Measurements from ENCODE around the gene NR3C1.

The NR3C1 gene

GRCh38 chr5:143362664-143363227 is 40.7 kb downstream of the NR3C1 start:
- no peak for DNase-seq (ENCODE audit: low read depth in 2 of 2)

- DNase-seq (ENCODE audit: low read depth in 2 of 2) = no peak
Observed at GRCh38 chr5:143361438-143361837, 42.0 kb downstream of the NR3C1 start.

- no peak for DNase-seq (ENCODE audit: low read depth in 2 of 2)
Observed at GRCh38 chr5:143360755-143361154, 42.7 kb downstream of the NR3C1 start.

- no peak for DNase-seq (ENCODE audit: low read depth in 2 of 2)
Observed at GRCh38 chr5:143359869-143360268, 43.6 kb downstream of the NR3C1 start.

- no peak for DNase-seq (ENCODE audit: low read depth in 2 of 2)
Observed at GRCh38 chr5:143356855-143357583, 46.5 kb downstream of the NR3C1 start.

GRCh38 chr5:143355710-143356109 is 47.8 kb downstream of the NR3C1 start:
- DNase-seq (ENCODE audit: low read depth in 2 of 2) = peak; percentile 84 to 85

GRCh38 chr5:143354025-143354424 is 49.5 kb downstream of the NR3C1 start:
- no peak for DNase-seq (ENCODE audit: low read depth in 2 of 2)

GRCh38 chr5:143352691-143353090 is 50.8 kb downstream of the NR3C1 start:
- DNase-seq (ENCODE audit: low read depth in 2 of 2) = no peak

GRCh38 chr5:143350751-143351602 is 52.5 kb downstream of the NR3C1 start:
- peak; percentile 69 to 72 for DNase-seq (ENCODE audit: low read depth in 2 of 2)

GRCh38 chr5:143350341-143350740 is 53.1 kb downstream of the NR3C1 start:
- DNase-seq (ENCODE audit: low read depth in 2 of 2) = no peak

- no peak for DNase-seq (ENCODE audit: low read depth in 2 of 2)
Observed at GRCh38 chr5:143349177-143349576, 54.3 kb downstream of the NR3C1 start.

GRCh38 chr5:143347698-143348344 is 55.7 kb downstream of the NR3C1 start:
- DNase-seq (ENCODE audit: low read depth in 2 of 2) = no peak

- no peak for DNase-seq (ENCODE audit: low read depth in 2 of 2)
Observed at GRCh38 chr5:143347046-143347445, 56.4 kb downstream of the NR3C1 start.

GRCh38 chr5:143345671-143346440 is 57.6 kb downstream of the NR3C1 start:
- no peak for DNase-seq (ENCODE audit: low read depth in 2 of 2)

GRCh38 chr5:143343042-143343441 is 60.4 kb downstream of the NR3C1 start:
- DNase-seq (ENCODE audit: low read depth in 2 of 2) = no peak

- no peak for DNase-seq (ENCODE audit: low read depth in 2 of 2)
Observed at GRCh38 chr5:143342607-143343006, 60.9 kb downstream of the NR3C1 start.

GRCh38 chr5:143341807-143342570 is 61.5 kb downstream of the NR3C1 start:
- DNase-seq (ENCODE audit: low read depth in 2 of 2) = peak in 1 of 2 experiments; percentile 18

GRCh38 chr5:143340891-143341685 is 62.4 kb downstream of the NR3C1 start:
- no peak for DNase-seq (ENCODE audit: low read depth in 2 of 2)

- DNase-seq (ENCODE audit: low read depth in 2 of 2) = no peak
Observed at GRCh38 chr5:143338658-143339366, 64.7 kb downstream of the NR3C1 start.
